ENCODE data around the gene ABCC12. TPM values are rescaled to one million over a fixed set of nuclear protein-coding genes. Genes with fewer than 3 reads are reported as not detected.

ABCC12 gene
- total RNA-seq, 1 donor = not detected

GRCh38 chr16:48110982-48111381 lies 44.8 kb downstream of the ABCC12 start:
- no peak overlapping the region for H3K4me2 ChIP-seq (ENCODE audit: insufficient read depth, low read length)
- no peaks in the 10 kb centered on the region for H3K36me3 ChIP-seq (ENCODE audit: insufficient read depth, low read length)
- H3K79me2 ChIP-seq (ENCODE audit: insufficient read depth, low read length) = no peaks in the 10 kb centered on the region
- H3K4me3 ChIP-seq (ENCODE audit: insufficient read depth, low read length) = no peak overlapping the region
- no peak overlapping the region for H2AFZ ChIP-seq (ENCODE audit: low read length)
- no peak for DNase-seq (ENCODE audit: insufficient read length, low spot score, missing footprints)
- no peak overlapping the region for H3K27ac ChIP-seq (ENCODE audit: low read depth, low read length)
- H3K9me3 ChIP-seq (ENCODE audit: low read depth, low read length) = no peaks in the 10 kb centered on the region
- TF ChIP-seq CTCF (IDR thresholded peaks at IDR 0.05; ENCODE audit: extremely low read depth, low read depth, low read length) = no peak
- peaks cover 10% of the 10 kb centered on the region for H3K27me3 ChIP-seq (ENCODE audit: insufficient read depth, low read length)
- H4K20me1 ChIP-seq (ENCODE audit: insufficient read depth, low read length) = no peaks in the 10 kb centered on the region
- H3K4me1 ChIP-seq (ENCODE audit: insufficient read depth, low read length) = no peaks in the 10 kb centered on the region

- H3K27me3 ChIP-seq (ENCODE audit: insufficient read depth, low read length) = peaks cover 10% of the 10 kb centered on the region
- H3K27ac ChIP-seq (ENCODE audit: low read depth, low read length) = no peak overlapping the region
- peak; percentile 55 for DNase-seq (ENCODE audit: insufficient read length, low spot score, missing footprints)
- no peaks in the 10 kb centered on the region for H3K9me3 ChIP-seq (ENCODE audit: low read depth, low read length)
- H3K4me1 ChIP-seq (ENCODE audit: insufficient read depth, low read length) = no peaks in the 10 kb centered on the region
- H3K4me3 ChIP-seq (ENCODE audit: insufficient read depth, low read length) = no peak overlapping the region
- no peak for TF ChIP-seq CTCF (IDR thresholded peaks at IDR 0.05; ENCODE audit: extremely low read depth, low read depth, low read length)
- H2AFZ ChIP-seq (ENCODE audit: low read length) = no peak overlapping the region
- no peaks in the 10 kb centered on the region for H3K36me3 ChIP-seq (ENCODE audit: insufficient read depth, low read length)
- no peaks in the 10 kb centered on the region for H4K20me1 ChIP-seq (ENCODE audit: insufficient read depth, low read length)
- no peak overlapping the region for H3K4me2 ChIP-seq (ENCODE audit: insufficient read depth, low read length)
- H3K79me2 ChIP-seq (ENCODE audit: insufficient read depth, low read length) = no peaks in the 10 kb centered on the region
Observed at GRCh38 chr16:48110000-48110399, 45.8 kb downstream of the ABCC12 start.

GRCh38 chr16:48109475-48109874 lies 46.3 kb downstream of the ABCC12 start:
- no peaks in the 10 kb centered on the region for H3K4me1 ChIP-seq (ENCODE audit: insufficient read depth, low read length)
- H3K4me3 ChIP-seq (ENCODE audit: insufficient read depth, low read length) = no peak overlapping the region
- H3K4me2 ChIP-seq (ENCODE audit: insufficient read depth, low read length) = no peak overlapping the region
- peak; percentile 3 for DNase-seq (ENCODE audit: insufficient read length, low spot score, missing footprints)
- H2AFZ ChIP-seq (ENCODE audit: low read length) = no peak overlapping the region
- no peaks in the 10 kb centered on the region for H3K79me2 ChIP-seq (ENCODE audit: insufficient read depth, low read length)
- H3K27ac ChIP-seq (ENCODE audit: low read depth, low read length) = no peak overlapping the region
- H4K20me1 ChIP-seq (ENCODE audit: insufficient read depth, low read length) = no peaks in the 10 kb centered on the region
- H3K9me3 ChIP-seq (ENCODE audit: low read depth, low read length) = no peaks in the 10 kb centered on the region
- peaks cover 10% of the 10 kb centered on the region for H3K27me3 ChIP-seq (ENCODE audit: insufficient read depth, low read length)
- no peak for TF ChIP-seq CTCF (IDR thresholded peaks at IDR 0.05; ENCODE audit: extremely low read depth, low read depth, low read length)
- H3K36me3 ChIP-seq (ENCODE audit: insufficient read depth, low read length) = no peaks in the 10 kb centered on the region

- DNase-seq (ENCODE audit: insufficient read length, low spot score, missing footprints) = peak; percentile 31
- H2AFZ ChIP-seq (ENCODE audit: low read length) = no peak overlapping the region
- H3K4me3 ChIP-seq (ENCODE audit: insufficient read depth, low read length) = no peak overlapping the region
- H3K4me2 ChIP-seq (ENCODE audit: insufficient read depth, low read length) = no peak overlapping the region
- H3K4me1 ChIP-seq (ENCODE audit: insufficient read depth, low read length) = peaks cover under 1% of the 10 kb centered on the region
- no peaks in the 10 kb centered on the region for H4K20me1 ChIP-seq (ENCODE audit: insufficient read depth, low read length)
- H3K27ac ChIP-seq (ENCODE audit: low read depth, low read length) = no peak overlapping the region
- peaks cover 10% of the 10 kb centered on the region for H3K27me3 ChIP-seq (ENCODE audit: insufficient read depth, low read length)
- H3K79me2 ChIP-seq (ENCODE audit: insufficient read depth, low read length) = no peaks in the 10 kb centered on the region
- no peaks in the 10 kb centered on the region for H3K9me3 ChIP-seq (ENCODE audit: low read depth, low read length)
- no peaks in the 10 kb centered on the region for H3K36me3 ChIP-seq (ENCODE audit: insufficient read depth, low read length)
- TF ChIP-seq CTCF (IDR thresholded peaks at IDR 0.05; ENCODE audit: extremely low read depth, low read depth, low read length) = no peak
Observed at GRCh38 chr16:48106446-48106845, 49.3 kb downstream of the ABCC12 start.

Other genes with a start within 250 kb of the ABCC12 start
- 54.5 and 56.8 TPM in 2 replicates for gene LONP2, start 88.3 kb upstream of the ABCC12 start, total RNA-seq
- gene ABCC11, start 91.5 kb upstream of the ABCC12 start, total RNA-seq = under 0.01 and 0.29 TPM in 2 replicates
- 41.8 and 43.1 TPM in 2 replicates for gene SIAH1, start 229.4 kb upstream of the ABCC12 start, total RNA-seq